ENCODE results near the gene MICALL1.

The MICALL1 gene

DNA sequence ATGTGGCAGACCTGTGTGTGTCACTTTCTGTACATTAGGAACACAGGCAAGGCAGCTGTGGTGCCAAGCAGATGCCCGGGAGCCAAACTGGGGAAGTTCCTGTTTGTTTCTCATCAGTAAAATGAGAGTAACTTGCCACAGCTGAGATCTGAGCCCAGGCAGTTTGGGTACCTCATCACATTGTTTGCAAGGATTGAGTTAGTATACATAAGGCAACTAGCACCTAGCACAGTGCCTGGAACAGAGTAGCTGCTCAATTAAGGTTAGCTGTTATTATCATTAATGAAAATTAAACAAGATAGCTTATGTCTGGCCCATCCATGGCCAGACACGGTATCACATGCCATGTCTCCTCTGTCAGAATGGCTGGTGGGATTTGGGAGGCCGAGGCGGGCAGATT, 70.5 kb downstream of the MICALL1 start:
- H3K4me3 ChIP-seq (ENCODE audit: control insufficient read depth, low read depth, low read length), result no peak overlapping the region
- DNase-seq (ENCODE audit: low read depth), result no peak
- TF ChIP-seq, protein P1, sequence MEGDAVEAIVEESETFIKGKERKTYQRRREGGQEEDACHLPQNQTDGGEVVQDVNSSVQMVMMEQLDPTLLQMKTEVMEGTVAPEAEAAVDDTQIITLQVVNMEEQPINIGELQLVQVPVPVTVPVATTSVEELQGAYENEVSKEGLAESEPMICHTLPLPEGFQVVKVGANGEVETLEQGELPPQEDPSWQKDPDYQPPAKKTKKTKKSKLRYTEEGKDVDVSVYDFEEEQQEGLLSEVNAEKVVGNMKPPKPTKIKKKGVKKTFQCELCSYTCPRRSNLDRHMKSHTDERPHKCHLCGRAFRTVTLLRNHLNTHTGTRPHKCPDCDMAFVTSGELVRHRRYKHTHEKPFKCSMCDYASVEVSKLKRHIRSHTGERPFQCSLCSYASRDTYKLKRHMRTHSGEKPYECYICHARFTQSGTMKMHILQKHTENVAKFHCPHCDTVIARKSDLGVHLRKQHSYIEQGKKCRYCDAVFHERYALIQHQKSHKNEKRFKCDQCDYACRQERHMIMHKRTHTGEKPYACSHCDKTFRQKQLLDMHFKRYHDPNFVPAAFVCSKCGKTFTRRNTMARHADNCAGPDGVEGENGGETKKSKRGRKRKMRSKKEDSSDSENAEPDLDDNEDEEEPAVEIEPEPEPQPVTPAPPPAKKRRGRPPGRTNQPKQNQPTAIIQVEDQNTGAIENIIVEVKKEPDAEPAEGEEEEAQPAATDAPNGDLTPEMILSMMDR (conservative IDR thresholded peaks at IDR 0.05; ENCODE audit: control insufficient read depth, insufficient read depth, low read depth, low read length), result no peak

DNA sequence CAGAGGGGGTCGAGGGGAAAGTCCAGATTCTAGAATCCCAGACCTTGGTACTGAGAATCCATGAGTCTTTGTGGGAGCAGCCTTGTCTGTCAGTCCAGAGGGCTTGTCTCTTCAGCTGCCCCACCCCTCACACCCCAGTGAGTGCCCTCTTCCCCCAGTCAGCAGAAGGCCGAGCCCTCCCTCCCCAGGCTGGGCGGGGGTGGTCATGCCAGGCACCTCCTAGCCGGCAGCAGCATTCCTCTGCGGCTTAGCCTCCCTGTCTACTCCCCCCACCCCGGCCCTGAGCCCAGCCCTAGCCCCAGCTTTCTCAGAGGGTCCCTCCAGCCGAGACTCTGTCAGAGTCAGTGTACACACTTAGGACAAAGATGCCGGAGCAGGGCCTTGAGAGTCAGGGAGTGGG, 73.7 kb downstream of the MICALL1 start:
- no peak for DNase-seq (ENCODE audit: low read depth)
- TF ChIP-seq, protein P1 (conservative IDR thresholded peaks at IDR 0.05; ENCODE audit: control insufficient read depth, insufficient read depth, low read depth, low read length), result no peak
- H3K4me3 ChIP-seq (ENCODE audit: control insufficient read depth, low read depth, low read length), result no peak overlapping the region

DNA sequence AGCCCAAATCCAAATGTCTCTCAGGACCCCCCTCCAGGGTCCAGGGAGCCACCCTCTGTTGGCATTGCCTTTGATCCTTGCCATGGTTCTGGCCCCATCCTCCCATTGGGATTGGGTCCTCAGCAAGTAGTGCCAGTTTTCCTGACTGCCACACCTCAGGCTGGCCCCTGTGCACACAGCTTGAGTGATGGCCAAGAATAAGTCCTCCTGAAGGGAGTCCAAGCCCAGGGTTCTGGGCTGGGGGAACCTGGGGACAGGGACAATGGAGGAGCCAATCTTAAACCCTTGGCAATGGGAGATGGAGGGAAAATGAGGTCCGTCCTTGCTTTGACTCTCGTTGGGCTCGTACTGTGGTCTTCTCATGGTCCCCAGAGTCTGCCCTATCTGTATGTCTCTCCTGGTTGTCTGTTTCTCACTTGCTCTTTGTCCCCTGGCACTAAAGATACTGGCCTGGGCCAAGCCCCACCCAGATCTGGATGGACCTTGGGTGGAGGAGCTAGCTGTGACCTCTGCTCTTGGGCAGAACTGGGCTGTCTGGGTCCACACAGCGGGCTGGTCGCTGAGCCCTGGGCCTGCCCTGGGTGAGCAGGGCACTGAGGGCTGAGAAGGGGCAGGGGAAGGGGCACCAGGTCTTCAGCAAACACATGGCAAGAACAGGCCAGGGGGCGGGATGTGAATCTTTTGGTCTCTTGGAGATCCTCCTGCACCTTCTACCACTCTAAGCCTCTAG, 75.3 kb downstream of the MICALL1 start:
- TF ChIP-seq, protein P1 (conservative IDR thresholded peaks at IDR 0.05; ENCODE audit: control insufficient read depth, insufficient read depth, low read depth, low read length), result no peak
- H3K4me3 ChIP-seq (ENCODE audit: control insufficient read depth, low read depth, low read length), result no peak overlapping the region
- no peak for DNase-seq (ENCODE audit: low read depth)

DNA sequence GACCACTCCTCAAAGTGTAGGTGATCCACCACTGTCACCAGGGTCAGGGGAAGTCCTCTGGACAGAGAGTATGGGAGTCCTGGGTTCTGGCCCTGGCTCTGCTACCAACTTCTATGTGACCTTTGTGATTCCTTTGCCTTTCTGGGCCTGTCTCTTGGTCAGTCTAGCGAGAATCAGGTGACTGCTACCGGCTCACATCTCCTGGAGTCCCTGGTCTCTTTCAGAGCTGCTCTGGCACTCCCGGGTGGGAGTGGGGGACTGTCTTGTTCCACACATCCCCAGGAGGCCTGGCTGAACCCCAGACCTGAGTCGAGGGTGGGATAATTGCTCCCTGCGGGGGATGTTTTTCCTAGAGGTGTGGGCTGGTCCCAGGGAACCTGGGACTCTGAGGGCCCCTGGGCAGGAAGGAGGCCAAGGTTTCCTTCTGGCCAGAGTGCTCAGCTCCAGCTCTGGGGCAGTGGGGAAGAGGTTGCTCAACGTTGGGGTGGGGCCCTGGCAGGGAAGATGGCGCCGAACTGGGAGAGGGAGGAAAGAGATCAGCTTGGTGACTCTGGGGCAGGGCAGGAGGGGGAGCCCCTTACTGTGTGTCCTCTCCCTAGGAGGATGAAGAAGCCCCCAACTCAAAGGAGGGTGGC, 76.2 kb downstream of the MICALL1 start:
- H3K4me3 ChIP-seq (ENCODE audit: control insufficient read depth, low read depth, low read length), result no peak overlapping the region
- DNase-seq (ENCODE audit: low read depth), result no peak
- TF ChIP-seq, protein P1 (conservative IDR thresholded peaks at IDR 0.05; ENCODE audit: control insufficient read depth, insufficient read depth, low read depth, low read length), result no peak

DNA sequence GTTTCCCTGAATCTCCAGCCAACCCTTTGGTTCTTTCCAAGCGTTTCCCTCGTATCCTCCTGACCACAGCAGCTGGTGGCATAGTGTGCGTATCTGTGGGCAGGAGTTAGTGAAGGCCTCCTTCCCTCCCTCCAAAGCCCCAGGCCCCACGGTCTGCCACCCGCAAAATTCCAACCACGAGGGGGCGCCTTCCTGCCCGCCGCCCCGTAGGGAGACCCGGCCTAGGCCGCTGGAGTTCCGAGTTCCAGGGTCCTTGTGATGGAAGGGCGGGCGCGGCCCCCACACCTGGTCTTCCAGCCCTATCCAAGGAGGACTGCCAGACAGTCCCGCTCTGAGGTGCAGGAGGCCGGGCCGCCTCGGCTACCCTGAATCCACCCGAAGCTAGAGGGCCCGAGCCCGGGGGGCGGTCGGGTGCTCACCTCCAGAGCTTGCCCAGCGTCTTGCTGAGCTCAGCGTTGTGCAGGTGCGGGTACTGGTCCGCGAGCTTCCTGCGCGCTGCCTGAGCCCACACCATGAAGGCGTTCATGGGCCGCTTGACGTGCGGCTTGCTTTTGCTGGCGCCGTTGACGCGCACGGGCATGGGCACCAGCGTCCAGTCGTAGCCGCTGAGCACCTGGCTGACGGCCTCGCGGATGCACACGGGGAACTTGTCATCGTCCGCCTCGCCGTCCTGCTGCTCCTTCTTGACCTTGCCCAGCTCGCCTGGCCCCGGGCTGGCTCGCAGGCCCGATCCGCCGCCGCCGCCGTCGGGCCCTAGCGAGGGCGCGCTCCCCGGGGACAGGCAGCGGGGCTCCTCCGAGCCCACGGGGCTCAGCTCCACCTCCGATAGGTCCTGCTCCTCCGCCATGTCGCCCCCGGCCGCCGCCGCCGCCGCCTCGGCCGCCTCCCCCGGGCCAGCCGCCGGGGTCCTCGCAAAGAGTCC, 77.1 kb downstream of the MICALL1 start:
- TF ChIP-seq, protein P1 (conservative IDR thresholded peaks at IDR 0.05; ENCODE audit: control insufficient read depth, insufficient read depth, low read depth, low read length), result no peak
- DNase-seq (ENCODE audit: low read depth), result no peak
- H3K4me3 ChIP-seq (ENCODE audit: control insufficient read depth, low read depth, low read length), result no peak overlapping the region

DNA sequence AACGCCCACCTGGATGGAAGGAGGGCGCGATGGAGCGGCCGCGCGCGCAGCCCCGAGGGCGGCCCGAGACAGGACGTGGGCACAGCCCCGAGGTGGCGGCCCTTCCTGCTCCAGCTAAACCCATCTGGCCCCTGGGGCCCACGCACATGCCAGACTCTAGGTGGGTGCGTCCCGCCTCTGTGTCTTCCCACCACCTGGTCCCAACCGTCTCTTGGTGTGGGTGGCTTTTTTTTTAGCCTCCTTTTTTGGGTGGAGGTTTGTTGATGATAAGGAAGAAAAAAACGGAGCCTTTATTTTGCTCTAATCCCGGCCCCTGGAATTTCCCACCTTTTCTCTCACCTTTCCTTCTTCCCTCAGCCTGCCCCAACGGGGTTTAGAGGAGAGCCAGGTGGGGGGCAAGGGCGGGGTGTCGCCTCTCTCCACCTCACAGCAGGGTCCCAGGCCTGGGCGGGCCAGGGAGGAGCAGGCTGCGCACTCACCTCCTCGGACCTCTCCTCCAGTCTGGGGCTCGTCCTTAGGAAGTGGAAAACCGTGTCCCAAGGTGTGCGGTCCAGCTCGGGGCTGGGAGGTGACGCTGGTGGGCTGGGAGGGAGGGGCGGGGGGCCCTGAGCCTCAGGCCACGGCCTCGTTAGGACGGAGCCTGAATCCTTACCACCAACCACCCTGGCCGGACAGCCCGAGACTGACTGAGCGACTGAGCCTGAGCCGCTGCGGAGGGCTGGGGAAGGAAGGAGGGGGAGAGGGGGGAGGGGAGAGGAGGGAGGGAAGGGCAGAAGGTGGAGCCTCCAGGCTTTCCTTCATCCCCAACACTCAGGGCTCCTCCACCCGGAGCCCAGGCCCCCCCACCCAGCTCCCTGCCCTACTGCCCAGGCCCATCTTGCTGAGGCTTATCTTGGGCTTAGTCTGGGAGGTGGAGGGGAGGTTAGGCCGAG, 78.0 kb downstream of the MICALL1 start, which contains the start of gene SOX10:
Gene SOX10 (minus strand): TSS at position 696 of the 932 bp plus-strand sequence. CDS start 771 bp downstream, outside the sequence.
- TF ChIP-seq, protein P1 (conservative IDR thresholded peaks at IDR 0.05; ENCODE audit: control insufficient read depth, insufficient read depth, low read depth, low read length), result no peak
- DNase-seq (ENCODE audit: low read depth), result no peak
- H3K4me3 ChIP-seq (ENCODE audit: control insufficient read depth, low read depth, low read length), result no peak within 1 kb of the TSS

All from fibroblast of mammary gland (primary cell).